Astrocyte of the cerebellum (primary cell): Measurements from ENCODE around the gene ZBTB2.

Experiments
- DNase-seq: peaks from one replicate; pipeline ENCODE4 v3.0.0-alpha.2; 2011; ENCODE audit warnings: low read depth
- H3K4me3 ChIP-seq: 2 replicates; pipeline ENCODE4 v1.5.1; 2011; ENCODE audit warnings: mild to moderate bottlenecking, low read depth, low read length, moderate library complexity
- CTCF ChIP-seq: IDR thresholded peaks from 2 replicates; pipeline ENCODE4 v1.5.1; 2012; ENCODE audit warnings: low read length, low read depth, moderate library complexity, mild to moderate bottlenecking; ENCODE audit errors: missing control alignments
- in situ Hi-C: cut with HindIII; loops from 2 replicates; pipeline ENCODE4 v1.10.0; 2017; ENCODE audit warnings: low sequenced_read_pairs

The ZBTB2 gene

GRCh38 chr6:151325075-151326050 is 66.0 kb downstream of the ZBTB2 start:
- peak overlapping the region; percentile 58 for H3K4me3 ChIP-seq
- no peak for DNase-seq
- TF ChIP-seq CTCF, result no peak
- in situ Hi-C loops, result no loop called here

GRCh38 chr6:151324488-151324825 is 66.9 kb downstream of the ZBTB2 start:
- in situ Hi-C loops, result no loop called here
- no peak for DNase-seq
- TF ChIP-seq CTCF, result no peak
- H3K4me3 ChIP-seq, result no peak overlapping the region

- peak; percentile 95 for TF ChIP-seq CTCF
- peak; percentile 76 for DNase-seq
- H3K4me3 ChIP-seq, result no peak overlapping the region
- in situ Hi-C loops, result no loop called here
Measured at GRCh38 chr6:151323791-151324487, 67.4 kb downstream of the ZBTB2 start.

GRCh38 chr6:151322570-151322969 is 68.8 kb downstream of the ZBTB2 start:
- in situ Hi-C loops, result no loop called here
- no peak overlapping the region for H3K4me3 ChIP-seq
- DNase-seq, result no peak
- no peak for TF ChIP-seq CTCF

- in situ Hi-C loops, result no loop called here
- no peak overlapping the region for H3K4me3 ChIP-seq
- no peak for DNase-seq
- TF ChIP-seq CTCF, result no peak
Measured at GRCh38 chr6:151321438-151321837, 69.9 kb downstream of the ZBTB2 start.

GRCh38 chr6:151320140-151320539 is 71.2 kb downstream of the ZBTB2 start:
- no peak for TF ChIP-seq CTCF
- in situ Hi-C loops, result no loop called here
- DNase-seq, result no peak
- H3K4me3 ChIP-seq, result no peak overlapping the region
